H7 (cell line): ENCODE data around the gene BCO2. TPM values are rescaled to one million over a fixed set of nuclear protein-coding genes. Genes with fewer than 3 reads are reported as not detected.
"Not testable (repeated sequence)": the region's sequence is repeated elsewhere in the genome, so short reads cannot be mapped to it uniquely, and the experiment has no call there.

ENCODE experiments used
- DNase-seq: peaks from one replicate; pipeline ENCODE4 v3.0.0; 2012
- H3K27me3 ChIP-seq: 2 replicates; pipeline ENCODE4 v1.6.0; 2011; ENCODE audit warnings: mild to moderate bottlenecking, low read length; ENCODE audit not compliant: control insufficient read depth, insufficient read depth
- H3K36me3 ChIP-seq: replicated peaks from 2 replicates; pipeline ENCODE4 v1.5.1; 2011; ENCODE audit warnings: low read length; ENCODE audit not compliant: control insufficient read depth, insufficient read depth
- H3K4me3 ChIP-seq: 2 replicates; pipeline ENCODE4 v1.5.1; 2011; ENCODE audit warnings: low read depth, mild to moderate bottlenecking, control low read depth, low read length, moderate library complexity; ENCODE audit not compliant: insufficient read depth
- total RNA-seq: library from RNA; depleted of rRNA; stranded (reverse); fragments of >200 nt; shearing (Covaris generic); gene quantifications from 2 replicates; pipeline ENCODE4 v1.2.3, GENCODE V29; 2014

The BCO2 gene
- total RNA-seq, 1 experiment from 2014 or later = 0.48 TPM

GRCh38 chr11:112185883-112186282 is 10.6 kb downstream of the BCO2 start:
- no peak for DNase-seq
- no peaks in the 10 kb centered on the region for H3K27me3 ChIP-seq
- H3K36me3 ChIP-seq = no peaks in the 10 kb centered on the region
- H3K4me3 ChIP-seq = no peak overlapping the region

GRCh38 chr11:112186304-112186703 is 11.0 kb downstream of the BCO2 start:
- DNase-seq = no peak
- no peaks in the 10 kb centered on the region for H3K36me3 ChIP-seq
- no peak overlapping the region for H3K4me3 ChIP-seq
- H3K27me3 ChIP-seq = no peaks in the 10 kb centered on the region

GRCh38 chr11:112195113-112195512 is 19.8 kb downstream of the BCO2 start:
- DNase-seq, H3K36me3 ChIP-seq: not testable (repeated sequence)

GRCh38 chr11:112195951-112196351 is 20.6 kb downstream of the BCO2 start:
- Histone ChIP-seq H3K4me3 (no peak overlapping the region), H3K27me3 (no peaks in the 10 kb centered on the region), H3K36me3 (no peaks in the 10 kb centered on the region)
- DNase-seq = no peak

More at GRCh38 chr11:112195113-112195512, 19.8 kb downstream of the BCO2 start:
- not testable (repeated sequence) for H3K27me3 ChIP-seq, H3K4me3 ChIP-seq

- DNase-seq = no peak
- no peaks in the 10 kb centered on the region for H3K36me3 ChIP-seq
Observed at GRCh38 chr11:112196519-112197087, 21.3 kb downstream of the BCO2 start.

GRCh38 chr11:112199101-112199500 is 23.8 kb downstream of the BCO2 start:
- H3K27me3 ChIP-seq, H3K4me3 ChIP-seq, H3K36me3 ChIP-seq, DNase-seq: not testable (repeated sequence)

More at GRCh38 chr11:112196519-112197087, 21.3 kb downstream of the BCO2 start:
- Histone ChIP-seq H3K4me3 (no peak overlapping the region), H3K27me3 (no peaks in the 10 kb centered on the region)

- H3K36me3 ChIP-seq = no peaks in the 10 kb centered on the region
- no peak overlapping the region for H3K4me3 ChIP-seq
- no peaks in the 10 kb centered on the region for H3K27me3 ChIP-seq
- no peak for DNase-seq
Observed at GRCh38 chr11:112200252-112200651, 24.9 kb downstream of the BCO2 start.

- H3K36me3 ChIP-seq = no peaks in the 10 kb centered on the region
- H3K4me3 ChIP-seq = no peak overlapping the region
- no peak for DNase-seq
- H3K27me3 ChIP-seq = no peaks in the 10 kb centered on the region
Observed at GRCh38 chr11:112206071-112206470, 30.8 kb downstream of the BCO2 start.

- H3K36me3 ChIP-seq = no peaks in the 10 kb centered on the region
Observed at GRCh38 chr11:112210890-112211289, 35.6 kb downstream of the BCO2 start.

GRCh38 chr11:112211536-112211935 is 36.2 kb downstream of the BCO2 start:
- no peak overlapping the region for H3K4me3 ChIP-seq
- no peaks in the 10 kb centered on the region for H3K36me3 ChIP-seq
- DNase-seq = no peak
- no peaks in the 10 kb centered on the region for H3K27me3 ChIP-seq

More at GRCh38 chr11:112210890-112211289, 35.6 kb downstream of the BCO2 start:
- DNase-seq = no peak
- Histone ChIP-seq H3K27me3 (no peaks in the 10 kb centered on the region), H3K4me3 (no peak overlapping the region)

GRCh38 chr11:112212290-112212689 is 37.0 kb downstream of the BCO2 start:
- Histone ChIP-seq H3K36me3 (no peaks in the 10 kb centered on the region), H3K4me3 (no peak overlapping the region), H3K27me3 (no peaks in the 10 kb centered on the region)
- DNase-seq = no peak

- Histone ChIP-seq H3K36me3 (no peaks in the 10 kb centered on the region), H3K4me3 (no peak overlapping the region), H3K27me3 (no peaks in the 10 kb centered on the region)
- no peak for DNase-seq
Observed at GRCh38 chr11:112212710-112213109, 37.4 kb downstream of the BCO2 start.

- Histone ChIP-seq H3K36me3 (no peaks in the 10 kb centered on the region), H3K27me3 (no peaks in the 10 kb centered on the region), H3K4me3 (no peak overlapping the region)
- DNase-seq = no peak
Observed at GRCh38 chr11:112213753-112214152, 38.4 kb downstream of the BCO2 start.

- Histone ChIP-seq H3K27me3 (no peaks in the 10 kb centered on the region), H3K36me3 (no peaks in the 10 kb centered on the region), H3K4me3 (no peak overlapping the region)
- DNase-seq = no peak
Observed at GRCh38 chr11:112215621-112216020, 40.3 kb downstream of the BCO2 start.

- Histone ChIP-seq H3K36me3 (no peaks in the 10 kb centered on the region), H3K27me3 (no peaks in the 10 kb centered on the region), H3K4me3 (no peak overlapping the region)
- DNase-seq = no peak
Observed at GRCh38 chr11:112216561-112217105, 41.3 kb downstream of the BCO2 start.
